Measurements from ENCODE around the gene TTLL12. TPM values are rescaled to one million over a fixed set of nuclear protein-coding genes. Genes with fewer than 3 reads are reported as not detected.

Gene TTLL12
- total RNA-seq, 1 donor from 2014 or later = 120 TPM

DNA sequence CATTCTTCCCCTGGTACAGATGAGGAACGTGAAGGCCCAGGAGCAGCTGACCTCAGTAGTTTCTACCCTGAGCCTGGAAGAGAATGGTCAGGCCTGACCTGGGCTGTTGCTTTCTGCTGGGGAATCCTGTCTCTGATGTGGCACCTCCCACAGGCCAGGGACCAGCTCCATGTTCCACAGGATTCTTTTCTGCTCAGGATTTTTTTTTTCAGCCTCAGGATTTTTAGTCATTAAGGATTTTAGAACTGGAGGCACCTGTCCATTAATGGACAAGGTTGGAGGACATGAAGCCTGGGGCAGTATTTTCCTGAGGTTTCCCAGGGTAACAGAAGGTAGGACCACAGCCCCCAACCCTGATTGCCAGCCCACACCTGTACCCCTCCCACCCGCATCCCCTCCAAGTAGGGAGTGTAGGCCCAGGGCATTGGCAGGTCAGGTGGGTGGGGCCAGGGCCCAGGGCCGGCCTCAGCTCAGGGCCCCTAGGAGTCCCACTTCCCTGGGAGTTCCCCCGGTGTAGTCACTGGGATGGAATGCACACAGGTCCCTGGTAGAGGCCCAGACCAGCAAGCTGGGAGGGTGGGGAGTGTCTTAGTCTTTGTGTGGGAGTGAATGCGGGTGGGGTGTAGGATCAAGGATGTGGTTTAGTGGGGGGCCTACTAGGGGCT is 60.3 kb downstream of the TTLL12 start:
- ATAC-seq = peak; percentile 81

DNA sequence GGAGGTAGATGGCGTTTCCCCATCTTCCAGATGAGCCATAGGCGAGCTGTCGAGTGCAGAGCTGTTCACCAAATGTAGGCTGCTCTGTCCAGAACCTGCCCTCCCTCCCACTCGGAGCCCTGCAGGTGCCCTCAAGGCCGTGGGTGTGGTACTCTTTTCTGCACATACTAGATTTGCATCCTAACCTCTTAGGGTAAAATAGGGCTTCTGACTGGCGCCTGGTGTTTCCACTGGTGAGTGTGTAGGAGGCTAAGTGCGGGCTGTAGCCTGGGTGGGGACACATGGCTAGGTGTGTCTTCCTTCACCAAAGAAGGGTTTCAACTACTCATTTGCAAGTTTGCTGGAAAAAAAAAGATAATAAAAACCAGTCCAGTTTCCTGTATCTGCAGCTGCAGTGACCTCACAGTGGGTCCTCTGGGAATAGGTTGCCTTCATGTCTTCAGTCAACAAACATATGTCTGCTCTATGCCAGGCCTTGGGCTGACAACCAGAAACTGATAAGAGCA is 67.9 kb downstream of the TTLL12 start:
- peak; percentile 63 for ATAC-seq

DNA sequence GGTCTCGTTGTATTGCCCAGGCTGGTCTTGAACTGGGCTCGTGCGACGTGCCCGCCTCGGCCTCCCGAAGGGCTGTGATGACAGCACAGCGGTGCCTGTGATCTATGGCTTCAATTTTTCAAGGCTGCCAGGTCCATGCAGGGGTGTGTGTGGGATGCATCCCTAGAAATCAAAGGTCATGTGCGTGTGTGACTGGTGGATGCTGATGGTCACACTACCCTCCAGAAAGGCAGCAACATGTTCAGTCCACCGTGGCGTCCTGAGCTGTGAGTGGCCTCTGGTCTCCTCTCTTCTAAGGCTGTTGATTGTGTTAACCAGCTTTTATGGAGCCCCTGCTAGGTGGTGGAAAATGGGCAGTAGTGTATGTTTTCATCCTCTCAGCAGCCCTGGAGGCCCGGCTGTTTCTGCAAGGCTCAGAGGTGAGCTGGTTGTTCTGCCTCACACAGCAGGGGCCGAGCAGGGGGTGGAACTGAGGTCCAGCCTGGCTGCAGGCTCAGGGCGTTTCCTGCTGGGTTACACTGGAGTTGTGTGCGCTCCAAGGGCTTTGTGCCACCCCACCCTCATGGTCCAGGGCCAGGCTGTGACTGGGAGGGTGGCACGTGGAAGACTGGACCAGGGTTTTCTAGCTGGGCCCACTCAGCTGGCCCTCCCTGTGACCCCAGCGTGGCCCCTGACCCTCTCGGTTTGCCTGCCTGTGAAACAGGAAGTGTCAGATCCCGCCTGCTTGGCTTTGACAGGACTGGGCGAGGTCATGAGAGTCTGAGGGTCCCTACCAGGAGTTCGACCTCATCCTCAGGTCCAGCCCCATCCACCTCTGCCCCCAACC is 68.7 kb downstream of the TTLL12 start:
- ATAC-seq = peak; percentile 45

DNA sequence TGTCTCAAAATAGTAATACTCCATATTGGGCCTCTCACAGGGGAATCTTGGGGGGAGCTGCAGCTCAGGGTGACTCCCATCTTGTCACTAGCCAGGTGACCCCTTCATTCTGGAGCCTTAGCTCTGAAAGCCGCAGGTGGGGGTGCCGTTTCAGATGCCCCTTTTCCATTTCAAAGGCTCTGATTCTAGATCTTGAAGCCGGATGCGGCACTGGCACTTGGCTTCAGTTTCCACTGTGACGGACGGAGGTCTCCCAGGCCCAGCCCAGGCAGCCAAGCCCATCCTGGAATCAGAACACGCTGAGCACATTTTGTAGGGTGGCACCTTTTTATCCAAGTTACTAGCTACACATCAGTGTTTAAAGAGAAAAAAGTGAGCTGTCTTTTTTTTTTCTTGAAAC is 70.0 kb downstream of the TTLL12 start:
- ATAC-seq = no peak

Other genes with a start within 250 kb of the TTLL12 start
- 29.7 TPM for gene PACSIN2, start 172.0 kb downstream of the TTLL12 start, total RNA-seq
- 4.7 TPM for gene TTLL1, start 97.7 kb downstream of the TTLL12 start, total RNA-seq
- 22.9 TPM for gene BIK, start 76.4 kb downstream of the TTLL12 start, total RNA-seq
- gene MCAT, start 43.7 kb downstream of the TTLL12 start, total RNA-seq = 14.9 TPM
- 435 TPM for gene TSPO, start 35.6 kb downstream of the TTLL12 start, total RNA-seq
- gene SCUBE1, start 156.2 kb upstream of the TTLL12 start, total RNA-seq = 0.80 TPM
- gene MPPED1, start 224.9 kb upstream of the TTLL12 start, total RNA-seq = not detected